GM18519 (cell line): ENCODE results near the gene MAGEC3.
"Not testable (repeated sequence)": the region's sequence is repeated elsewhere in the genome, so short reads cannot be mapped to it uniquely, and the experiment has no call there.

Experiments
- ATAC-seq: cut with Tn5 transposase; IDR thresholded peaks from one replicate; pipeline ENCODE4 v1.9.1; 2021; ENCODE audit warnings: mild to moderate bottlenecking, moderate library complexity; ENCODE audit not compliant: unreplicated experiment, low FRiP score

The MAGEC3 gene

GRCh38 chrX:141838016-141838415 is at the start of gene MAGEC3:
Gene MAGEC3 (plus strand): TSS chrX:141838316. CDS start chrX:141838316, 0 bp downstream.
- ATAC-seq: no peak

GRCh38 chrX:141791856-141792255 is 46.3 kb upstream of the MAGEC3 start:
- no peak for ATAC-seq

GRCh38 chrX:141811438-141811837 is 26.7 kb upstream of the MAGEC3 start:
- no peak for ATAC-seq

GRCh38 chrX:141814213-141814857 is 23.8 kb upstream of the MAGEC3 start:
- no peak for ATAC-seq

- ATAC-seq: no peak
Measured at GRCh38 chrX:141815904-141816303, 22.2 kb upstream of the MAGEC3 start.

- ATAC-seq: no peak
Measured at GRCh38 chrX:141832247-141832646, 5.9 kb upstream of the MAGEC3 start.

- no peak for ATAC-seq
Measured at GRCh38 chrX:141839856-141840255, 1.7 kb downstream of the MAGEC3 start.

- no peak for ATAC-seq
Measured at GRCh38 chrX:141857479-141857878, 19.4 kb downstream of the MAGEC3 start.

- no peak for ATAC-seq
Measured at GRCh38 chrX:141879616-141880015, 41.5 kb downstream of the MAGEC3 start.

GRCh38 chrX:141888811-141889210 is 50.7 kb downstream of the MAGEC3 start:
- ATAC-seq: not testable (repeated sequence)

- no peak for ATAC-seq
Measured at GRCh38 chrX:141894733-141895132, 56.6 kb downstream of the MAGEC3 start.

GRCh38 chrX:141897690-141898089 is 59.6 kb downstream of the MAGEC3 start:
- ATAC-seq: no peak

GRCh38 chrX:141902366-141902765 is 64.2 kb downstream of the MAGEC3 start:
- ATAC-seq: no peak

- no peak for ATAC-seq
Measured at GRCh38 chrX:141903400-141904155, 65.5 kb downstream of the MAGEC3 start, which contains the start of gene MAGEC1. Gene MAGEC1 (plus strand): TSS chrX:141903894. CDS start chrX:141905073, 1,179 bp downstream.

GRCh38 chrX:141904262-141904661 is 66.1 kb downstream of the MAGEC3 start:
- no peak for ATAC-seq

GRCh38 chrX:141917801-141918200 is 79.7 kb downstream of the MAGEC3 start:
- no peak for ATAC-seq

- no peak for ATAC-seq
Measured at GRCh38 chrX:141924293-141924692, 86.2 kb downstream of the MAGEC3 start.

- no peak for ATAC-seq
Measured at GRCh38 chrX:141928432-141928831, 90.3 kb downstream of the MAGEC3 start.

- no peak for ATAC-seq
Measured at GRCh38 chrX:141934059-141934641, 96.0 kb downstream of the MAGEC3 start.

GRCh38 chrX:141935645-141936044 is 97.5 kb downstream of the MAGEC3 start:
- no peak for ATAC-seq

GRCh38 chrX:141936080-141936479 is 98.0 kb downstream of the MAGEC3 start:
- ATAC-seq: no peak

- ATAC-seq: no peak
Measured at GRCh38 chrX:141941234-141941633, 103.1 kb downstream of the MAGEC3 start.
